KMS-11 (cell line): ENCODE data around the gene ZDHHC18.

ENCODE experiments used
- H2AFZ ChIP-seq: fragments of 200-600 bp; sonication (generic); 2 replicates; pipeline ENCODE4 v1.6.1; 2016; ENCODE audit warnings: antibody characterized with exemption, mixed run types, low read depth
- H3K27ac ChIP-seq: fragments of 200-600 bp; sonication (generic); 2 replicates; pipeline ENCODE4 v1.6.1; 2016; ENCODE audit warnings: mild to moderate bottlenecking, mixed run types
- H3K27me3 ChIP-seq: fragments of 200-600 bp; sonication (generic); 2 replicates; pipeline ENCODE4 v1.6.1; 2017; ENCODE audit warnings: mild to moderate bottlenecking, low read depth, mixed run types, moderate library complexity; ENCODE audit not compliant: insufficient read depth
- H3K36me3 ChIP-seq: fragments of 200-600 bp; sonication (generic); 2 replicates; pipeline ENCODE4 v1.6.1; 2017; ENCODE audit warnings: mild to moderate bottlenecking, mixed run types; ENCODE audit not compliant: insufficient read depth
- H3K4me1 ChIP-seq: fragments of 200-600 bp; sonication (generic); 2 replicates; pipeline ENCODE4 v1.6.1; 2016; ENCODE audit warnings: mild to moderate bottlenecking, low read depth, mixed run types; ENCODE audit not compliant: poor library complexity, severe bottlenecking
- H3K4me2 ChIP-seq: fragments of 200-600 bp; sonication (generic); 2 replicates; pipeline ENCODE4 v1.7.0; 2016; ENCODE audit warnings: mild to moderate bottlenecking, mixed run types
- H3K4me3 ChIP-seq: fragments of 200-600 bp; sonication (generic); IDR thresholded peaks from 2 replicates; pipeline ENCODE4 v1.6.1; 2017; ENCODE audit warnings: low read depth, low read length, mixed read lengths; ENCODE audit not compliant: insufficient read depth
- H3K79me2 ChIP-seq: fragments of 200-600 bp; sonication (generic); 2 replicates; pipeline ENCODE4 v1.6.1; 2016; ENCODE audit warnings: low read depth, mixed run types; ENCODE audit not compliant: insufficient read depth
- H3K9ac ChIP-seq: fragments of 200-600 bp; sonication (generic); 2 replicates; pipeline ENCODE4 v1.6.1; 2016; ENCODE audit warnings: mild to moderate bottlenecking, mixed run types
- H4K20me1 ChIP-seq: fragments of 200-600 bp; sonication (generic); 2 replicates; pipeline ENCODE4 v1.6.1; 2016; ENCODE audit warnings: mild to moderate bottlenecking, mixed run types; ENCODE audit not compliant: insufficient read depth
- CTCF ChIP-seq: fragments of 200-600 bp; sonication (generic); conservative IDR thresholded peaks from 2 replicates; pipeline ENCODE4 v1.6.1; 2017; ENCODE audit warnings: low read depth, mild to moderate bottlenecking, antibody characterized with exemption, low read length, moderate library complexity, mixed read lengths

The ZDHHC18 gene

GRCh38 chr1:26787706-26788514 is 38.6 kb upstream of the ZDHHC18 start, which contains the start of gene PIGV:
Gene PIGV, plus strand, starts transcription at chr1:26787950. Its CDS starts 2,866 bp downstream, at chr1:26790816.
- H3K27me3 ChIP-seq, result peaks cover 10% of the 10 kb centered on the region
- peaks cover 4% of the 10 kb centered on the region; the same call in 1 of the 2 replicates for H3K79me2 ChIP-seq
- H2AFZ ChIP-seq, result peak within 1 kb of the TSS; percentile 91
- H3K4me2 ChIP-seq, result peak within 1 kb of the TSS; percentile 98
- peak within 1 kb of the TSS; percentile 64; the same call in 1 of the 2 replicates for H3K9ac ChIP-seq
- no peaks in the 10 kb centered on the region for H3K36me3 ChIP-seq
- TF ChIP-seq CTCF, result no peak
- peak within 1 kb of the TSS; percentile 65 for H3K27ac ChIP-seq
- H3K4me1 ChIP-seq, result peaks cover 53% of the 10 kb centered on the region
- peak within 1 kb of the TSS; percentile 81 for H3K4me3 ChIP-seq
- H4K20me1 ChIP-seq, result no peaks in the 10 kb centered on the region; the same call in 1 of the 2 replicates

- Histone ChIP-seq H4K20me1 (no peaks in the 10 kb centered on the region; the same call in 1 of the 2 replicates), H3K9ac (peak overlapping the region; percentile 64; the same call in 1 of the 2 replicates), H3K79me2 (peaks cover 4% of the 10 kb centered on the region; the same call in 1 of the 2 replicates), H3K4me3 (peak overlapping the region; percentile 81), H2AFZ (peak overlapping the region; percentile 91), H3K36me3 (no peaks in the 10 kb centered on the region), H3K27ac (peak overlapping the region; percentile 65), H3K27me3 (peaks cover 10% of the 10 kb centered on the region), H3K4me1 (peaks cover 48% of the 10 kb centered on the region), H3K4me2 (peak overlapping the region; percentile 98)
- no peak for TF ChIP-seq CTCF
Observed at GRCh38 chr1:26788515-26788785, 38.0 kb upstream of the ZDHHC18 start.

GRCh38 chr1:26788836-26789611 is 37.5 kb upstream of the ZDHHC18 start:
- Histone ChIP-seq H3K27ac (peak overlapping the region; percentile 65; the same call in 1 of the 2 replicates), H2AFZ (peak overlapping the region; percentile 91)

GRCh38 chr1:26789612-26789865 is 36.9 kb upstream of the ZDHHC18 start:
- Histone ChIP-seq H4K20me1 (no peaks in the 10 kb centered on the region; the same call in 1 of the 2 replicates), H3K36me3 (no peaks in the 10 kb centered on the region), H3K27me3 (peaks cover 5% of the 10 kb centered on the region), H2AFZ (no peak overlapping the region), H3K9ac (no peak overlapping the region), H3K27ac (no peak overlapping the region), H3K79me2 (peaks cover 4% of the 10 kb centered on the region; the same call in 1 of the 2 replicates), H3K4me3 (no peak overlapping the region), H3K4me2 (peak overlapping the region; percentile 98; the same call in 1 of the 2 replicates), H3K4me1 (peaks cover 37% of the 10 kb centered on the region)
- no peak for TF ChIP-seq CTCF

More at GRCh38 chr1:26788836-26789611, 37.5 kb upstream of the ZDHHC18 start:
- peaks cover 10% of the 10 kb centered on the region for H3K27me3 ChIP-seq
- H3K4me3 ChIP-seq, result no peak overlapping the region
- peaks cover 4% of the 10 kb centered on the region; the same call in 1 of the 2 replicates for H3K79me2 ChIP-seq
- peaks cover 42% of the 10 kb centered on the region for H3K4me1 ChIP-seq
- peak overlapping the region; percentile 64; the same call in 1 of the 2 replicates for H3K9ac ChIP-seq
- peak; percentile 94 for TF ChIP-seq CTCF
- peak overlapping the region; percentile 98 for H3K4me2 ChIP-seq
- H4K20me1 ChIP-seq, result no peaks in the 10 kb centered on the region; the same call in 1 of the 2 replicates
- H3K36me3 ChIP-seq, result no peaks in the 10 kb centered on the region
